Left lung (tissue), 10 donors: ENCODE data around the gene C11orf52. TPM values are rescaled to one million over a fixed set of nuclear protein-coding genes. Genes with fewer than 3 reads are reported as not detected.

ENCODE experiments used
- ATAC-seq: fragments of 200-7000 bp; cut with Tn5 transposase; one replicate; pipeline ENCODE4 v1.9.1; 2020; ENCODE audit warnings: moderate library complexity
- DNase-seq, 4 donors: peaks; one replicate each; pipeline ENCODE4 v3.0.0-alpha.2; 2013 to 2020
- H3K27ac ChIP-seq, 2 donors: fragments of 200-600 bp; sonication (generic) in 1 of 2; one replicate each; pipeline versions ENCODE4 v1.5.0 to v1.8.0; 2020 to 2021
- H3K27me3 ChIP-seq, 2 donors: fragments of 200-600 bp; sonication (generic) in 1 of 2; one replicate each; pipeline versions ENCODE4 v1.5.0 to v1.8.0; 2020 to 2021
- H3K36me3 ChIP-seq, 2 donors: fragments of 200-600 bp; sonication (generic) in 1 of 2; one replicate each; pipeline versions ENCODE4 v1.5.0 to v1.8.0; 2020 to 2021
- H3K4me1 ChIP-seq, 2 donors: fragments of 200-600 bp; one replicate each; pipeline ENCODE4 v1.8.0; 2021
- H3K4me3 ChIP-seq, 2 donors: fragments of 200-600 bp; sonication (generic) in 1 of 2; one replicate each; pipeline versions ENCODE4 v1.5.0 to v1.8.0; 2020 to 2021; ENCODE audit warnings: mild to moderate bottlenecking in 1 of 2
- H3K9me3 ChIP-seq, 2 donors: fragments of 200-600 bp; sonication (generic) in 1 of 2; one replicate each; pipeline versions ENCODE4 v1.5.0 to v1.8.0; 2020 to 2021
- intact Hi-C, 2 donors: fragments of 100-400 bp; cut with DNase I; formaldehyde crosslinking; loops; one replicate each; pipeline versions ENCODE4 v1.11.2 to v1.14.2; 2022
- polyA plus RNA-seq, 6 donors: library from polyadenylated mRNA; unstranded; fragments of 120-200 nt; gene quantifications; one replicate each; pipeline ENCODE4 v1.2.1, GENCODE V29; 2013; ENCODE audit not compliant: insufficient read length in 6 of 6
- total RNA-seq, 2 donors: library from RNA; stranded (reverse); fragmentation: NEBNext Ultra II Directional; extraction: Animal tissue kit (Norgen Biotek cat#: 25700); gene quantifications; one replicate each; pipeline ENCODE4 v1.2.1, GENCODE V29; 2021
- TF ChIP-seq, protein P1 (sequence below), 2 donors: fragments of 200-600 bp; sonication (generic) in 1 of 2; IDR thresholded peaks; one replicate each; pipeline versions ENCODE4 v1.5.0 to v1.8.0; 2021; ENCODE audit warnings: antibody characterized with exemption in 2 of 2
- donor health status: DM: no; HTN: yes; CAD: no.
- donor health status: DM: no; HTN: no; CAD: no.

The C11orf52 gene
- total and polyA plus RNA-seq, 8 donors = 5.7 to 15.6 (median 9.1) TPM

DNA sequence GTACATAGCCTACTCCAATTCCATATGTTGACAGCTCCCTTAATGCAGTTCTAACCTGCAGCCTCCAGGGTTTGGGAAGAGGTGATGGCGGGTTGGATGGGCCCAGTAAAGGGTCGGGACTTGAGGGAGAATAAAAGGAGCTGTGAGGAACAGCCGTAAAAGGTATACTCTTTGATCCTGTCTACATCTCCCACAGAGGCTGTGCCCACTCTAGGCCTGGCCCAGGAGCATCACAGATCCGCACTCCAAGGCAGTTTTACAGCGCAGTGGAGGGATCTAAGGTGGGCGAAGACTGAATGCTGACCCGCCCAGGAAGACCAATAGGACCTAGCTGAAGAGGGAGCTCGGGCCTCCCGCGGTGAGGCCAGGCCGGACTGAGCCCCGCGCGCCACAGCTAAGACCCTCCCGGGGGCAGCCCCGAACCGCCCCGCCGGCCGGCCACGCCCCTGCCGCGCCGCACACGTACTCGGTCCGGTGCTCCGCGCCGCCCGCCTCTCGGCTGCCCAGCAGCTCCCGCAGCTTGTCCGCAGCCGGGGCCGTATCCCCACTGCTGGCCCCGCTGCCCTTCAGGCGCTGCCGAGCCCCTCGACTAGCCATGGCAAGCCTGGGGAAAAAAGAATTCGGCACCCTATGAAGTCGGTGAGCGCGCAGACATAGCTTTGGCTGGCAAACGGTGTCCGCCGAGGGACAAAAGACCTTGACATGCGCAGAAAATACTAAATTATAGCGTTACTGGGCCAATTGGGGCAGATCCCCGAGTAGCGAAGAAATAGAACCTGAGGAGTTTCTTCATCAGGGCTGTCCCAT lies 47.6 kb upstream of the C11orf52 start, which contains the start of gene ALG9:
Gene ALG9 (minus strand): TSS at position 696 of the 807 bp plus-strand sequence. CDS start 99 bp downstream, at position 597.
- Histone ChIP-seq H3K27me3 (no peaks in the 10 kb centered on the region), H3K4me3 (peak within 1 kb of the TSS; percentile 79 to 92), H3K36me3 (peaks cover 0 to 28% of the 10 kb centered on the region in 2 donors), H3K4me1 (peaks cover 11 to 17% of the 10 kb centered on the region in 2 donors), H3K27ac (peak within 1 kb of the TSS; percentile 82 to 88), H3K9me3 (no peaks in the 10 kb centered on the region)
- ATAC-seq (peak; percentile 95), DNase-seq (peak; percentile 85 to 92 (median 88))
- intact Hi-C loops = loop anchor here in 1 of 2 donors (10.0 kb wide), 1 partner anchor 54 kb away; no protein-coding TSS in a partner anchor
- TF ChIP-seq, protein P1, sequence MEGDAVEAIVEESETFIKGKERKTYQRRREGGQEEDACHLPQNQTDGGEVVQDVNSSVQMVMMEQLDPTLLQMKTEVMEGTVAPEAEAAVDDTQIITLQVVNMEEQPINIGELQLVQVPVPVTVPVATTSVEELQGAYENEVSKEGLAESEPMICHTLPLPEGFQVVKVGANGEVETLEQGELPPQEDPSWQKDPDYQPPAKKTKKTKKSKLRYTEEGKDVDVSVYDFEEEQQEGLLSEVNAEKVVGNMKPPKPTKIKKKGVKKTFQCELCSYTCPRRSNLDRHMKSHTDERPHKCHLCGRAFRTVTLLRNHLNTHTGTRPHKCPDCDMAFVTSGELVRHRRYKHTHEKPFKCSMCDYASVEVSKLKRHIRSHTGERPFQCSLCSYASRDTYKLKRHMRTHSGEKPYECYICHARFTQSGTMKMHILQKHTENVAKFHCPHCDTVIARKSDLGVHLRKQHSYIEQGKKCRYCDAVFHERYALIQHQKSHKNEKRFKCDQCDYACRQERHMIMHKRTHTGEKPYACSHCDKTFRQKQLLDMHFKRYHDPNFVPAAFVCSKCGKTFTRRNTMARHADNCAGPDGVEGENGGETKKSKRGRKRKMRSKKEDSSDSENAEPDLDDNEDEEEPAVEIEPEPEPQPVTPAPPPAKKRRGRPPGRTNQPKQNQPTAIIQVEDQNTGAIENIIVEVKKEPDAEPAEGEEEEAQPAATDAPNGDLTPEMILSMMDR (IDR thresholded peaks at IDR 0.05) = peak in 1 of 2 donors; percentile 20

DNA sequence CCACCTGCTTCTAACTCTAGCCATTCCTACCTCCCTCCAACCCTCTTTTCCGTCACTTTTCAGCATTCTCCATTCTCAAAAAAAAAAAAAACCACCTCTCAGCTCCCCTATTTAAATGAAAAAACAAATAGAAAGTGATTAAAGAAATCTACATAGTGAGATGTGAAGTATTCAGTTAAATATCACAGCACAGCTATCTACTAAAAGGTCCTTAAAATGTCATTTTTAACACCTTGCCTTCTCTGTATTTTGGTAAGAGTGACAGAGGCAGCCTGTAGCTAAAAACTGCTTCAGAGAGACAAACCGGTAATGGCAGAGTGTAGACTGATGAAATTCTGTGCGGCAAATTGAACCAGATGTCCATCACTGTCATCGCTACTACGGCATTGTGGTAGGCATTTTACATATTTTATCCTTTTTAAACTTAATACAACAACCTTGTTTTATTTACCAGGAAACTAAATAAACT lies 47.0 kb upstream of the C11orf52 start:
- Histone ChIP-seq H3K36me3 (peaks cover 0 to 22% of the 10 kb centered on the region in 2 donors), H3K4me1 (peaks cover 11 to 17% of the 10 kb centered on the region in 2 donors), H3K27ac (peak overlapping the region; percentile 82 to 88), H3K4me3 (peak overlapping the region; percentile 79 to 92), H3K9me3 (no peaks in the 10 kb centered on the region), H3K27me3 (no peaks in the 10 kb centered on the region)
- TF ChIP-seq, protein P1 (IDR thresholded peaks at IDR 0.05) = no peak
- ATAC-seq = peak; percentile 6
- intact Hi-C loops = loop anchor here in 1 of 2 donors (10.0 kb wide), 1 partner anchor 53 kb away; no protein-coding TSS in a partner anchor
- DNase-seq = no peak

DNA sequence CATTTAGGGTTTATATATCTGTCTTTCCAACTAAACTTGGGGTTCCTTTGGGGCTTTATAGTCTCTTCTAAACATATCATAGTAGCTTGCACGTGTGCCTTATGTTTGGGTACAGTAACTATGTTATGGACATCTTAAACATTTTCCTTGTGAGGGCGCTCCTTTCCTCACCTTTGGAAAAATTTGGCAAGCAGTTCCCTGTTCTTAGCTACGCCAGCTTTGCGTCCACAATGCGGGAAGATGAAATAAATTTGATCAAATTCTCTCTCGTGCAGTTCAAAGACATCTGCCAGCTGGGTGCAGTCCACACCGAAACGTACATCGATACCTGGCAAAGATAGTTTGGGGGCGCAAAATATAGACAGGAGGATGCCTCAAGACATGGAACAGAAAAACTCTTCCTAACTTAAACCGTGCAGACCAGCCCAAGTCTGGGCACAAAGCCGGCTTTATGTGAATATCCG lies 40.3 kb upstream of the C11orf52 start:
- ATAC-seq = peak; percentile 6
- Histone ChIP-seq H3K4me1 (peaks cover 5 to 19% of the 10 kb centered on the region in 2 donors), H3K9me3 (no peaks in the 10 kb centered on the region), H3K27ac (peak overlapping the region; percentile 92 to 97), H3K27me3 (no peaks in the 10 kb centered on the region), H3K4me3 (peak overlapping the region; percentile 52 to 73), H3K36me3 (peaks cover 0 to 12% of the 10 kb centered on the region in 2 donors)
- DNase-seq = peak in 1 of 4 donors; percentile 54
- TF ChIP-seq, protein P1 (IDR thresholded peaks at IDR 0.05) = no peak
- intact Hi-C loops = loop anchor here in 1 of 2 donors (10.0 kb wide), 1 partner anchor 46 kb away; no protein-coding TSS in a partner anchor

DNA sequence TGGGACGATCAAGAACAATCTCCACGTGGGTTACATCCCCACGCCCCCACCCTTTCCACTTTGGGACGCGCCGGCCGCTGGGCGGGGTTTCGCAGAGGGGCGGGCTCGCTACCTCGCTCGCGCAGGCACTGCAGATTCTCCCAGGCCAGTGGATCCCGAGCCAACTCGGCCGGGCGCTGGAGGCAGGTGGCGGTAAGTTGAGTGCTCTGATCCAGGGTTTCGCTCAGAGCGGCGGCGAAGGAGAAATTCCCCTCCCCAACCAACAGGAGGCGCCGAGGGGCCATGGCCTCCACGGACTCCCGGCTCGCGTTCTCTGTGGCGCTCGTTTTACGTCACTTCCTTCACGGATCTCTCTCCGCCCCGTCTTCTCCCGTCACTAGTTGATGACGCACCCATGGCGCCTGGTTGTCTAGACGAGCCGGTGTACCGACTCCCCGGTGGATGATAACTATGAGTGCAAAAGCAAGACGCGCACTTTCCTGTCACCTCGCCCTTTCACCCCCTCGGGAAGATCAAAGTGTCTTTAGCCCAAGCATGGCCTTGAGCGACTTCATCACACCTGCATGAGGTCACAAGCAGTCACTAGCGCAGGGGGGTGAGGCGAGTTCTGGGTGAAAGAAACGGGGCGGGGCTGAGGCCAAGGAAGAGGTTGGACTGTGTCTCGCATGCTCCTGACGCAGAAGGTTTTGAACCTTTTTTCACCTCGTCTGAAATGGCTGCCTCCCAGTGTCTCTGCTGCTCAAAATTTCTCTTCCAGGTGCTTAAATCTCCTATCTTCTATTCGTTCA lies 39.7 kb upstream of the C11orf52 start, which contains the start of the genes CFAP68 and FDXACB1:
Gene CFAP68 (plus strand): TSS at position 693 of the 788 bp plus-strand sequence. CDS start 20 bp downstream, at position 713.
Gene FDXACB1 (minus strand): TSS at position 317 of the 788 bp plus-strand sequence. CDS start 33 bp downstream, at position 284.
- ATAC-seq (peak; percentile 96), DNase-seq (peak; percentile 96 to 98 (median 98))
- no peaks in the 10 kb centered on the region for H3K27me3 ChIP-seq
- intact Hi-C loops = loop anchor here in 1 of 2 donors (10.0 kb wide), 1 partner anchor 46 kb away; no protein-coding TSS in a partner anchor
- TF ChIP-seq, protein P1 (IDR thresholded peaks at IDR 0.05) = peak; percentile 89 to 98
- peaks cover 0 to 14% of the 10 kb centered on the region in 2 donors for H3K36me3 ChIP-seq
- H3K4me1 ChIP-seq = peaks cover 5 to 19% of the 10 kb centered on the region in 2 donors
- H3K27ac ChIP-seq = peak within 1 kb of the TSS; percentile 92 to 97
- H3K9me3 ChIP-seq = no peaks in the 10 kb centered on the region
- peak within 1 kb of the TSS; percentile 52 to 73 for H3K4me3 ChIP-seq
